ENCODE results near the gene MBTPS1.

Gene MBTPS1

DNA sequence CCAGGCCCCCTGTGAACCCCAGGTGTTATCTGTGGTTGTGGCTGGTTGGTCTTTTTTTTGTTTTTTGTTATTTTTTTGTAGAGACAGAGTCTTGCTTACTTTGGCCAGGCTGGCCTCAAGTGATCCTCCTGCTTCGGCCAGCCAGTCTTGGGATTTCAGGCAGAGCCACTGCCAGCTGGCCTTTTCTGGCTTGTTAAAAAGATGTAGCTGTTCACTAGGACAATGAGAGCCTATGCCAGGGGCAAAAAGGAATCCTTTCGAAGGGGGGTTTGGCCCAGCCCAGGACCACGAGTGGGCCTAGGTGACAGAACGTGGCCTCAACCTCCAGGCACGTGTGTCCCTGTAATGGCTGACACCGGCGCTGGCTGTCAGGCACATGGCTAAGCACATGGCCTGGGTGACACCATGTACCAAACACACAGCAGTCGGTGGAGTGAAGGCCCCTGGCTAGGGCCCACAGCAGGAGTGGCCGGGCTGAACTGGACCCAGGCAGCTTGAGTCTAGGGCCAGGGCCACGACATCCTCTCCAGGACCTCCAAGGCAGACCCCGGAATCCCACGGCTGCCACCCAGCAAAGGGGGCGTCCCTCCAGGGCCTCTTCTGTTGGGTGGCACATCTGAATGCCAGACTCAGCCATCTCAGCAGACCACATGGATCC lies 67.2 kb downstream of the MBTPS1 start:
- DNase-seq: no peak

DNA sequence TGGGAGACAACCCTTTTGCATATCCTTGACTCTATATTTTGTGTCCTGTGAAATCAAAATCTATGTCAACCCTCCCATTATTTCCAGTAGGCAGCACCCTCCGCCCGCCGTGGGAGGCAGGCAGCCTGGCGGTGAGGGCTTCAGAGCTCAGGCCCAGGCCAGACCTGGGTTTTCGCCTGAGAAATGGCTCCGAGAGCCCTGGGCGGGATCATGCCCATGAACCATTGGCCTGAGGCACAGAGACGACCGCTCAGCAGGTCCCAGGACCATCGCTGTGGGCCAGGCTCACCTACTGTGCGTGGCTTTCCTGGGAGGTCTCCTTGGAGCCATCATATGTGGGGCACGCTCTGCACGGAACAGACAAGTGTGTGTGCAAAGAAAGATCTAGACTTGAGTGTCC lies 67.9 kb downstream of the MBTPS1 start:
- DNase-seq: no peak

DNA sequence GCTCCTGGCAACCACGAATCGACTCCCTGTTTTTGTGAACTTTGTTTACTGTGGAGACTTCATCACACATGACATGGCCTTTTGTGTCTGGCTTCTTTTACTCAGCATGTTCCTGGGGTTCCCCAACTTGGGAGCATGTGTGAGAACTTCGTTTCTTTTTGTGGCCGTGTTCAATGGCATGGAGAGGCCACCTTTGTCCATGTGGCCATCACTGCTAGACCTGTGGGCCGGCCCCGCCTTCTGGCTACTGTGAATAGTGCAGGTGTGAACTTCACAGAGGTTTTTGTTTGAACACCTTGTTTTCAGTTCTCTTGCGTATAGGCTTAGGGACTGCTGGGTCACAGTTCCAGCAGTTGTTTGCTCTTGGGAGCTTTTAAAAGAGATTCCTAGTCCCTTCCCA lies 68.5 kb downstream of the MBTPS1 start:
- no peak for DNase-seq

DNA sequence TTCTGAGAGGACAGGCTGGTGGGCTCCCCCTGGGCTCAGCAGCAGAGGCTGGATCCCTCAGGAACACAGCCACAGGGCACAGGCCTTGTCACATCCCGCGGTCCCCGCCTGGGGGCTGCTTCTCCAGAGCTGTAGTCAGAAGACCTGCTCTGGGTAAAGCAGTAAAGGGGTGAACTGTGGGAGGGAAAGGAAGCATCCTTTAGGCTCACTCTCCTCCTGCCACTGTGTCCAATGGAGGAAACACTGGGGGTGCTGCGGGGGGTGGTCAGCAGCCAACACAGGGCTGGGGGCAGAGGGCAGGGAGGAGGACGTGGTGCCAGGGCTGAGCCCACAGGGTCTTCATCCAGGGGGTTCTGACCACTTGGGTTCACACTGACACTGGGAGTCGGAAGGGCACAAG lies 69.1 kb downstream of the MBTPS1 start:
- DNase-seq: no peak

DNA sequence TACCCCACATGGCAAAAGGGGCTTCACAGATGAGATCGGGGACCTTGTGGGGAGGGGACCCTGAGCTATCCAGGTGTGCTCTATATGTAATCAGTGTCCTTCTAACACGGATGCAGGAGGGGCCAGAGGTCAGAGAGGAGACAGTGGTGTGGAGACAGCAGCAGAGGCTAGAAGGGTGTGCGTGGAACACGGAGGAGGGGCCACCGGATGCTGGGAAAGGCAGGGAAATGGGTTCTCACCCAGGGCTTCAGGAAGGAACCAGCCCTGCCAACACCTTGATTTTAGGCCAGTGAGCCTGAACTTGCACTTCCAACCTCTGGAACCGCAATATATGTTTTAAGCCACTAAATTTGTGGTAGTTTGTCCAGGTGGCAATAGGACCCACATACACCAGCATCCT lies 69.5 kb downstream of the MBTPS1 start:
- no peak for DNase-seq

DNA sequence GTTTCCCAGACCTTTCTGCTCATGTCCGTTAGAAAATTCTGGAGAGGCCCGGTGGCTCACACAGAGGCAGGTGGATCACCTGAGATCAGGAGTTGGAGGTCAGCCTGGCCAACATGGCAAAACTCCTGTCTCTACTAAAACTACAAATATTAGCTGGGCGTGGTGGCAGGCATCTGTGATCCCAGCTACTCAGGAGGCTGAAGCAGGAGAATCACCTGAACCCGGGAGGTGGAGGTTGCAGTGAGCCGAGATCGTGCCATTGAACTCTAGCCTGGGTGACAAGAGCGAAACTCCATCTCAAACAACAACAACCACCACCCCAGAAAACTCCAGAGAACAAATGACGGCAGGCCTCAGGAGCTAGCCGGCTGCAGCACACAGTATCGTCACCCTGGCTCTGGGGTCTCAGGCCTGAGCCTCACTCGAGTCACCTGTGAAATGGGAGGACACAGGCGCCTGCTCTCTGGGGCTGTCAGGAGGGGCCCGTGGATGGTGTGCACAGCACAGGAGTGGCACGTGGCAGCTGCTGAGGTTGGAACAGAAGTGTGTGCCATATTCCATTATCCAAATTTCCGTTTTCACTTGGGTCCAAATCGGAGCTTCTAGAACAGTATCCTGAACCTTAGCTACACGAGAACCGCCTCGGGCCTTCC lies 70.8 kb downstream of the MBTPS1 start:
- DNase-seq: no peak

DNA sequence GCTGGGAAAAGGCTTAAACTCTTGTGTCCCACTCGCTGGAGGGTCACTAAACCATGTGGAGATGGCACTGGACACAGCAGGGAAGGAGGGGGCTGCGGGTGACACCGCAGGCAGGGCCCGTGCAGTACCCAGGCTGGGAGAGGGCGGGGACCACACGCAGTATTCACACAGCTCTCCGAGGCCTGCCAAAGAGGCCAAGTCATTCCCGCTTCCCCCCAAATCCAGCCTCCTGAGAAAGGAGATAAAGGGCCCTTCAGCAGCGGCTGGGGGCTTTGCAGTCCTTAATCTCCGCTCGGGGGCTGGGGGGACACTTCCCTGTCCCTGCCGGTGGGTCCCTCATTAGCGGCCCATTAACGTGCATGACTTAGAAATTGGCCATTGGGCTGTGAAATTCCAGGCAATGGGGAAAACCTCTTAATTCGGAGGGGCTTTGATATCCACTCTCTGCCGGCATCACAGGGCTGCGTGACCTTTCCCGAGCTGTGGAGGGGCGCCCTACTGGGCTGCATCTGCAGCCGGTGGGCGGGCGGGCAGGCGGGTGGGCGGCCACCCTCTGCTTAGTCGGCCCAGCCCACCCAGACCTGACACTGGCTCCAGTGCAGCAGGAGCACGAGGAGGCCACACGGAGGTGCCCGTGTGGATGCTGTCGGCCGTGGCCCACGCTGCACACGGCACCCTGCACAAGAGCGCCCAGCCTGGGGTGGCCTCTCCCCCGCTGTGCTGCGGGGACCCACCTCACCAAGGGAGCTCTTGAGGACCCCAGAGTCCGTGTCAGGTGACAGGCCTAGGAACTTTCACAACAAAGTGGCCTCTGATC lies 71.5 kb downstream of the MBTPS1 start:
- no peak for DNase-seq

DNA sequence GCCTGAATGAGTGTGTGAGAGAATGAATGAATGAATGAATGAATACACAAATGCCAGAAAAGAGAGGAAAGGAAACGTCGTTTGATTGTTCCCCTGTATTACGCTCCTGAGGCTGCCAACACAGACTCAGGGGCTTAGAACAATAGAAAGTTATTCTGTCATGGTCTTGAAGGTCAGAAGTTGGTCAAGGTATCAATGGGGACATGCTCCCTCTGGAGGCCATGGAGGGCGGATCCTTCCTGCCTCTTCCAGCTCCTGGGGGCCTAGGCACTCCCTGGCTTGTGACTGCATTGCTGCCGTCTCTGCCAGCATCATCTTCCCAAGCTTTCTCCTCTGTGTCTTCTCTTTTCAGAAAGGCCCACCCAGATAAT lies 72.6 kb downstream of the MBTPS1 start:
- DNase-seq: no peak

DNA sequence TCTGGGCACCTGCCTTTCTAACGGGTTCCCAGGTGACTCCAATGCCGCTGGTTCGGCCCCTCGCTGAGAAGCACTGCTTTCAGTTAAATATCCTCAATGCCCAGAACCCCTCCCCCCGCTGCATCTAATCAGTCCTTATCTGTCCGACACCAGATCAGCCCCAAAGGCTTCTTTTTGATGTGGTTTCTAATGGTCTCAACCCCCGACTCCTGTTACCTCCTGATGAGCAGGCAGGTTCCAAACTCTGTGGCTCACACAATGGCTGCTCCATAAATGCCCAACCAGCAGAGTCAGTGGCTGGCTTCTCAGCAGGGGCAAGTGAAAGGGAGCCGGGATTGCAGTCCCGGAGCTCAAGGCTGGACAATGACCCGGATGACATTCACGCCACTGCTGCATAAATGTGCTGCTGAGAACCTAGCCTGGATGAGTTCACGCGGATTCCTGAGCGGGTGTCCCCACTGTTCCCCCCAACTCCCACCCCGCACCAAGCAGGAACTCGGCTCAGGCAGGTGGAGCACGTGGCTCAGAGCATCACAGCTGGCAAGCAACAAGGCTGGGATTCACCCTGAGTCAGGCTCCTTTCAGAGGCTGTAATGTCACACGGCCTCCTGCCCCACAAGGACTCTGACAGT lies 73.1 kb downstream of the MBTPS1 start:
- no peak for DNase-seq

DNA sequence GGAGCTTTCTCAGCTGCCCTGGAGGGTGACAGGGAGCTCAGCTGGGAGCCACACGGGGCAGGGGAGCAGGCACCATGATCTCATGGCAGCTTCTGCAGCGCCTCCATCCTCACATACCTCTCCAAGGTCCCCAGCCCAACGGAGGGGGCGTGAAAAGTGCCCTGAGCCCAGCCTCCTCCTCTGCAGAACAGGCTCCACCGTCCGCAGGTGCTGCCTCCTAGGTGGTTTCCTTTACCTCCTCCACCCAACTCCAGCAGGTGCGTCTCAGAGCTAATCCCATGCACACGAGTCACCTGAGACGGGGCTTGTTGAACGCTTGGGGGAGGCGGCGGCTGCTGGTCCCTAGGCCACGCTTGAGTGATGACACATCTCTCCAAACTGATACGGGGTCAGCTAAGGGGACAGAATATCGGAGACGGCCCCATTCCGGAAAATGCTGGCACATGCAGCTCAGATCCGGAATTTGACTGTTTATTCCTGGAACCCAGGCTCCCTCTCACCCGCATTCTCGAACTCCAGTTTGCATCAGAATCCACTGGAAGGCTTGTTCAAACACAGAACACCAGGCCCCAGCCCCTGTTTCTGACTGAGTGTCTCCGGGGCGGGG lies 73.8 kb downstream of the MBTPS1 start:
- DNase-seq: no peak

DNA sequence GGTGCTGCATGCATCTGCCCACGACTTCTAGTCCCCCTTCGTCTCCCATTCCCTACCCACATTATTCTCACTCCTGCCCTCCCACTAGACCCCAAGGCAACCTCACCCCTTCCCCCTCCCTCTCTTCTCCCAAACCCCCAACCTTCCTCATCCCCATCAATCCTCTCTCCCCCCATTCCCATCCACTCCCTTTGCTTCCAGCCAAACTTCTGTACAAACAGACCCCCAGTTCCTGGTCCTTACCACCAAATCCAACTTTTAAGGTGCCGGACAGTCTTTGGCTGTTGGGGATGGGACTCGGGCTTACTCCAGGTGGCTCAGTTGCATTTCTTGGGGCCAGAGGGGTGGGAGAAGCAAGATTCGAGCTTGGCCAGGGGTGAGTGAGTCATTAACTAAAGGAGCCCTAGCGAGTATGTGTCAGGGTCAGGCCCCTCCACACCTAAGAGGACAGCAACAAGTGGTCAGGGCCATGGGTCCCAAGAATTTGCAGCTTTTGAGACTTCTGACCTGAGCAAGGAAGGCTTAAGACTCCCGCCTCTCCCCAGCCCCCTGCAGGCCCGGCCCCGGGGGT lies 74.3 kb downstream of the MBTPS1 start, which contains the start of gene SLC38A8:
Gene SLC38A8 (minus strand): TSS at position 488 of the 571 bp plus-strand sequence. CDS start 638 bp downstream, outside the sequence.
- no peak for DNase-seq

DNA sequence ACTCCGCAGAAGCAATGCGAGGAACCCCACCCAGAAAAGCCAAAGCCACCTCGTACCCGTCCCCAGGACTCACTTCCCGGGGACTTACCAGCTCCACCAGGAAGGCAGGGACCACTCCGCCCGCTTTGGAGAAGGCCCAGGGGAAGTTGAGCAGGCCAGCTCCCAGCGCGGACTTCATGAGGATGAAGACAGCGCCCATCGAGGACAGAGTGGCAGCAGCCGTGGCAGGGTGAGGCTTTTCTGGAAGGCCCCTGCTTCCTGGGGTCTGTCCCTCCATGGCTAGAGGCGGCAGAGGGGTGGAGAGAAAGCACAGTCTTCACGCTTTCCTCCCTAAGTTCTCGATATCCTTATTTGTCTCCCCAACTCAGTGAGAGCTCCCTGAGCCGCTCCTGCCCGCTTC lies 74.9 kb downstream of the MBTPS1 start:
- DNase-seq: no peak

DNA sequence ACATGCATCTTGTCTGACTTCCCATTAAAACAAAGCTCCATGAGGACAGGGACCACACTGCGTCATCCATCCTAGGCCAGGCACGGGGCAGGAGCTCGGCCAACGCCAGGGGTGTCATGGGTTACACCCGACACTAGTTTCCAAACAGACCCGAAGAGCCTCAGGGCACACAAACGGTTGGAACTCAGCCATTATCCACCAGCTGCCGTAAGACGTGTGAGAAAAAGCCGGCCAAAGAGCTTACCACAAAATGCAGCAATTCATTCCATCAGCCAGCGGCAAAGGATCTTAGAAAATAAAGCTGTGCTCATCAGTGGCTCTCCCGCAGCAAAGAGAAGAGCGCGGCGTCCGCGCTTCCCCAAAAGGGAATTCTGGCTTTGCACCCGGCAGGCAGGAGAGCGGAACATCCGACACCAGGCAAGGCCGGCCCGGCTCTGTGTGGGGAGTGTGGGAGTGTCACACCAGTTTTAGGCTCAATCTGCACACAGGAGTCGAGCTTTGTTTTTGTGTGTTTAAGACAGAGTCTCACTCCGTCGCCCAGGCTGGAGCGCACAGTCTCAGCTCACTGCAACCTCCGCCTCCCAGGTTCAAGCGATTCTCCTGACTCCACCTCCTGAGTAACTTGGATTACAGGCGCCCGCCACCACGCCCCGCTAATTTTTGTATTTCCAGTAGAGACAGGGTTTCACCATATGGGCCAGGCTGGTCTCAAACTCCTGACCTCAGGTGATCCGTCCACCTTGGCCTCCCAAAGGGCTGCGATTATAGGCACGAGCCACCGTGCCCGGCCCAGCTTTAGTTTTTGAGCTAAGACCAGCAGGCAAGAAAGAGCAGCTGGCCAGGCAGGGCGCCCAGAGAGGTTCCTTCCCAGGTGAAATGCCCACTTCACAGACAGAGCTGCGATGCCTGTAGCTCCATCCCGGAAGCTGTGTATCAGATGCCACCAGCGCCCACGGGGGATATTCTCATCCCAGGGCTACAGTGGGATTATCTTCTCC lies 75.6 kb downstream of the MBTPS1 start:
- no peak for DNase-seq

DNA sequence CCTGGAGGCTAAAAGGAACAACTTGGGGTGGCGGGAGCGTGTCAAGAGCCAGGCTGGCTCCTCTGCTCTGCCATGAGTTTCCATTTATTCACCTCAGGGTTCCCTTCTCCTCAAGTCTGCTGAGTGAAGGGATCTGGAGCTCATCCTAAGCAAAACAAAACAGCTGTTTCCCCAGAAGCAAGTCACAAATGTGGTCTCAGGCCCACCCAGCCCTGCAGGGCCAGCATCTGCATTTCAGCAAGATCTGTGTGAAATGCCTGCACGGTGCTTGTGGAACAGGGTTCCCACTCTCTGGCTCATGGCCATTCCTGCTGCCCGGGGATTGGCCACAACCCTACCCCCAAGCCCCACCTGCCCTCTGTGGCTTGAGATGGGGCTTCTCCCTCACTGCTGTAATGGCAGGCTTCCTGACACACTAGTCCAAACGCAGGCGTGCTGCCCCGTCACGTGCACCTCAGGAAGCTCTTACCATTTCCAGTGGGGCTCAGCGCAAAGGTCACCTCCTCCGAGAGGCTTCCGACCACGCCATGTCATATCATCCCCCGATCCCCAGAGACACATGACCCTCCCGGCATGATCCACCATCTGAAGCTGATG lies 76.4 kb downstream of the MBTPS1 start:
- DNase-seq: no peak

DNA sequence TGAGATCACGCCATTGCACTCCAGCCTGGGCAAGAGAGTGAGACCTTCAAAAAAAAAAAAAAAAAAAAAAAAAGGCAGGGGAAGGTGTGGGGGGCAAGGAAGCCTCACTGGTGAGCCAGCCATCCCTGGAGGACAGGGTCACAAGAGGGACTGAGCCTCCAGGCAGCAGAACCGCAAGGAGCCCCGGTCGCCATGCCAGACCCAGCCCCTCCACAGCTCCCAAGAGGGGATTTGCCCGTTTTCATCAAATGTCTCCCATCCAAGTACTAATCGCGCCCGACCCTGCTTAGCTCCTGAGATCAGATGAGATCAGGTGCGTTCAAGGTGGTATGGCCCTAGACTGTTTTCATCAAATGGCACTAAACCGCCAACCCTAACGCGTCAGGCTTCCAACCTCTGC lies 77.0 kb downstream of the MBTPS1 start:
- DNase-seq: no peak

DNA sequence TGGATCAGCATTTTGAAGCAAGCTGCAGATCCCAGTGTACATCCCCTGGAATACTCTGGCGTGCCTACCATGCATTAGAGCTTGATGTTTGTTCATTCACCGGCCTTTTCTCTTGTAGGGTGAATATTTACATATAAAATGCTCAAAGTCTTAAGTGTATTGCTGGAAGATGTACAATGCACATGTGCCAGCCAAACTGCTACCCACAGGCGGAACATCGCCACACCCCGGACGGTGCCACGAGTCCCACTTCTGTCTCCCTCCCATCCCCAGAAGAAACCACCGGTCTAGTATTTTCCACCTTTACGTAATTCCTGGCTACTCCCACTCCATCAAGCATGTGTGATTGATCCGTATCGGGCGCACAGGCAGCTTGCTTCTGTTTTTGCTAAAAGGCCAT lies 78.3 kb downstream of the MBTPS1 start:
- DNase-seq: no peak

DNA sequence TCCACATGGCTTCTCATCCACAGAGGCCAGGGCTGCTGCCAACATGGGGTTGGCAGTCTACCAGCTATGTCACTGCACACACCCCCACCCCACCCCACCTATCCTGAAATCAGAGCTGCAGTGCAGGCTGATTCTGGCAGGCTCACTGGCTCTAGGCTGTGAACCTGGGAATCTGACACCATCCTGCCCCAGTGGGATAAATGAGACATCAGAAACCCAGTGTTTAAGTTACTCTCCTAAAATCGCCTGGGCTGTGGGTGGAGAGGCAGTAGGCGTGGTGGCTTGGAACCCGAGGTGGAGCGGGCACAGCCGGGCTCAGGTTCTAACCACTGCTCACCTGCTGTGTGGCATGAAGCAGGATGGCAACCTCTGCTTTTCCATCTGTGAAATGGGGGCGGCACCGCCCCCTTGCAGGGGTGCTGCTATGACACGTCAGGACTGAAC lies 79.7 kb downstream of the MBTPS1 start:
- DNase-seq: no peak

DNA sequence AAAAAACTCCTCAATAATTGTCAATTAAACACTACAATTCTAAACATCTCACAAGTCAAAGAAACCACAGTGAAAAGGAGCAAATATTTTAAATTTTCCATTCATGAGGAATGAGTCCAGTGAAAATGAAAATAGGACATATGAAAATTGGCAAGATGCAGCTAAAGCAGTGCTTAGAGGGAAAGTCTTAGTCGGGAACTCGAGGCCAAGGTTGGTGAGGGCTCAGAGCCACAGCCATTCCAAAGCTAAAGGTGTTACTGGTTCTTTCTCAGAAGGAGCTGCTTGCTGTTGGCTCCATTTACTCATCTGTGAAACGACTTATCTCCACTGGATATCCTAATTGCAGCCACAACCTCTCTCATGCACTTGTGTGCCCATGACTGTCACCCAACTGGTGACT lies 80.6 kb downstream of the MBTPS1 start:
- no peak for DNase-seq

DNA sequence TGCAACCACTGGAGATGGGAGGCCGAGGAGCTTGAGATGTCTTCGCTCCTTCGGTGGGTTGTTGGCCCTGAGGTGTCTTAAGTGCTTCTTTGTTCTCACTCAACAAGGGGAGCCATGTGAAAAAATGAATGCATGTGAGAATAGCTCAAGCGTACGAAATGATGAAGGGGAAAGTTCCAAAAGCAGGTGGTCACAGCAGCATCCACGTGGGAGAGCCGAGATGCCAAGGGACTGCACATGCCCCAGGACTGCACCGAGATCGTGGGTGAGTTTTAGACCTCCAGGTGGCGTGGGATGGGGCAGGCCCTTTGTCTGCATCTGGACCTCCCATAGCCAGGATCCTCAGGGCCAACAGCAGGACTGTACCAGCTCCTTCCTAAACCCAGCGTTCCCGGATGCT lies 82.2 kb downstream of the MBTPS1 start:
- DNase-seq: no peak

DNA sequence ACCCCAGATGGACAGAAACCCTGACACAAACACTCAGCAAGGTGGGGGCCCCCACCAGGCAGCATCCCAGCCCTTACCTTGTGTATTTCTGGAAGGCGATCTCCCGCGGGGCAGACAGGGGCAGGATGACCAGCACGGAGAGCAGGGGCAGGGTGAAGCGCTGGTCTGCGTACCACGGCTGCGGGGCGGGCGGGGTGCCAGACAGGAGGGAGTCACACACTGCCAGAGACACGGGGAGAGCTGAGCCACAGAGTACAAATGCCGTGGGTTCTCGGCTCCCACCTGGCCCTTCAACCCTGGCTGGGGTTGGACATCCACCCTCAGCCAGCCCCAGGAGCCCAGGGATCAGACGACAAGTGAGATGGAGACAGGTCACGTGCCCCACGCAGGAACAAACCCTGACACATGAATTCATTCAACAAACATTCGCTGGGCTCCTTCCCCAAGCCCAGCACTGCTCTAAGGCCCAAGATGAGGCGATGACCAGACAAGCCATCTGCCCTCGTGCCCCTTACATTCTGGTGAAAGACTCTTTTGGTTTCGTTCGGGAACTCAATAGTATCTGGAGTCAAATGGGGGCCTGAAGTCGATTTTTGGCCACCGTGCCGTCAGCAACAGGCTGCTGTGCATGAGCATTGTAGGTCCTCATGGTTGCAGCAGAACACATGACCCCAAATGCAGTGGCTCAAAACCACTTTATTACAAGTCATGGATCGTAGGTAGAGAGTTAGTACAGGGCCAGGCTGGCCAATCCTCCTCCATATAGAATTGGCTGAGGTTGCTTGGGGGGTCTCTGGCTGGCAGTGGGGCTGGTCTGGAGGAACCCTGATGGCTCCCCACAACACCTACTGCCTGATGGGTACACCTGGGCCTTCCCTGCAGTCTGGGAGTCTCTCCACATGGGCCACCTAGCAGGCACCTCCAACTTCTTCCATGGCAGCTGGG lies 83.2 kb downstream of the MBTPS1 start:
- no peak for DNase-seq

All from NCI-H226 (cell line).